ENCODE measurements around the gene CES3.

The CES3 gene

DNA sequence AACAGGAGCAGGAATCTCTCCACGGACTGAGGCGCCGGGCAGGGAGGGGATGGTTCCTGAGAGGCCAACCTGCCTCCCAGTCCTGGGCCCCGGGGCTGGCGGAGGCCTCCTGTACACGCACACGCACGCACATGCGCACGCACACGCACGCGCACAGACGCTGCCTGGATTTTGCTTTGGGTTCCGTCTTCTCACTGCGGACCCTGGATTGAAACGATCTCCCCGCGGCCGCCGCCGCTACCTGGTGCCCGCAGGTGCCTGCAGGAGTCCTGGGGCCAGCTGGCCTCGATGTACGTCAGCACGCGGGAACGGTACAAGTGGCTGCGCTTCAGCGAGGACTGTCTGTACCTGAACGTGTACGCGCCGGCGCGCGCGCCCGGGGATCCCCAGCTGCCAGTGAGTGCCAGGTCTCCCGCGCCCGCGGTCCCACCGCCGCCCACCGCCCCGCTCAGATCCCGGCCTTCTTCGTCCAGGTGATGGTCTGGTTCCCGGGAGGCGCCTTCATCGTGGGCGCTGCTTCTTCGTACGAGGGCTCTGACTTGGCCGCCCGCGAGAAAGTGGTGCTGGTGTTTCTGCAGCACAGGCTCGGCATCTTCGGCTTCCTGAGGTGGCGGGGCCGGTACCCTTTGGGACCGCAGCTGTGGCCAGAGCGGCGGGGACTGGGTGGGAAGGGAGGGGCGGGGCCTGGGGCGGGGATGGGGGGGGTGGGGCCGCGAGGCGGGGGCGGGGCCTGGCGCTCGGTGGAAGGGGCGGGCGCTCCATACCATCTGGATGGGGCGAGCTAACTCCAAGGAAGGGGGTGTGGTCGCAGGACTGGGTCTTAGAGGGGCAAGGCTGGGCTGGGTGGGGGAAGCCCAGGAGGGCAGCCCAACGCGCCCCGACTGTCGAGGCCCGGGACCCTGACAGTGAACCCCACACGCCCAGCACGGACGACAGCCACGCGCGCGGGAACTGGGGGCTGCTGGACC is 39.6 kb downstream of the CES3 start:
- Histone ChIP-seq H3K36me3 (ENCODE audit: control insufficient read depth, low read depth, low read length) (no peaks in the 10 kb centered on the region), H3K9ac (ENCODE audit: low read length) (no peak overlapping the region), H3K9me3 (ENCODE audit: control insufficient read depth, low read depth, low read length) (no peaks in the 10 kb centered on the region), H3K4me1 (ENCODE audit: control insufficient read depth, low read depth, low read length) (no peaks in the 10 kb centered on the region), H3K27ac (ENCODE audit: low read length) (no peak overlapping the region), H3K27me3 (ENCODE audit: control insufficient read depth, insufficient read depth, low read length) (peaks cover 44% of the 10 kb centered on the region), H3K4me3 (ENCODE audit: low read length) (peak overlapping the region; percentile 58)

DNA sequence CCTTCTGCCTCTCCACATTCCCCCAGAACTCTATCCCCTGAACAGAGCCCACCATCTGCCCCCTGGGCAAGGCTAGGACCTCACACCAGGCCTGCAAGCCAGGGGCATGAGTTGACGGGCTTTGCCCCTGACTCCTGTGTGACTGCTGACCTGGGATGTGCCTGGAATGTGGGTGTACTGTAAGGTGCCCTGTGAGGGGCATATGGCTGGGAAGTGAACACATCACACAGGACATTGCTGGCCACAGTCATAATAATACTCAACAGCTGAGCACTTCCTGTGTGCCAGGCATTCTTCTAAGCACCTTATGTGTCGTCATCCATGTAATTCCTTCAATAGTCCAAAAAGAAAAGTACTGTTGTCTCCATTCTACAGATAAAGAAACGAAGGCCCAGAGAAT is 40.7 kb downstream of the CES3 start:
- Histone ChIP-seq H3K9ac (ENCODE audit: low read length) (no peak overlapping the region), H3K27me3 (ENCODE audit: control insufficient read depth, insufficient read depth, low read length) (peaks cover 44% of the 10 kb centered on the region), H3K9me3 (ENCODE audit: control insufficient read depth, low read depth, low read length) (no peaks in the 10 kb centered on the region), H3K36me3 (ENCODE audit: control insufficient read depth, low read depth, low read length) (no peaks in the 10 kb centered on the region), H3K4me1 (ENCODE audit: control insufficient read depth, low read depth, low read length) (no peaks in the 10 kb centered on the region), H3K27ac (ENCODE audit: low read length) (no peak overlapping the region), H3K4me3 (ENCODE audit: low read length) (no peak overlapping the region)

GRCh38 chr16:67006930-67007658 is 46.0 kb downstream of the CES3 start:
- H3K9me3 ChIP-seq (ENCODE audit: control insufficient read depth, low read depth, low read length), result no peaks in the 10 kb centered on the region
- no peaks in the 10 kb centered on the region for H3K4me1 ChIP-seq (ENCODE audit: control insufficient read depth, low read depth, low read length)
- no peak overlapping the region for H3K27ac ChIP-seq (ENCODE audit: low read length)

DNA sequence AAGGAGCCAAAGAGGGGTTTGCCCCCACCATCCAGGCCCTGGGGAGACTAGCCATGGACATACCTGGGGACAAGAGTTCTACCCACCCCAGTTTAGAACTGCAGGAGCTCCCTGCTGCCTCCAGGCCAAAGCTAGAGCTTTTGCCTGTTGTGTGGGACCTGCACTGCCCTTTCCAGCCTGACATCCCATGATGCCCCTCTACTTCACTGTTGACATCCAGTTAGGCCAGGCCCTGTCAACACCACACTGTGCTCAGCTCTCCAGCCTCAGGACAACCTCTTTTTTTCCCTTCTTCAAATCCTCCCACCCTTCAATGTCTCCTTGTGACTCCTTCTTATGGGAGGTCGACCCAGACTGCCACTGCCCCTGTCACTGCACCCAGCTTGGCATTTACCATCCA is 48.1 kb downstream of the CES3 start:
- no peaks in the 10 kb centered on the region for H3K36me3 ChIP-seq (ENCODE audit: control insufficient read depth, low read depth, low read length)
- no peak overlapping the region for H3K4me3 ChIP-seq (ENCODE audit: low read length)
- H3K9me3 ChIP-seq (ENCODE audit: control insufficient read depth, low read depth, low read length), result no peaks in the 10 kb centered on the region
- peaks cover 20% of the 10 kb centered on the region for H3K27me3 ChIP-seq (ENCODE audit: control insufficient read depth, insufficient read depth, low read length)
- no peak overlapping the region for H3K9ac ChIP-seq (ENCODE audit: low read length)
- no peaks in the 10 kb centered on the region for H3K4me1 ChIP-seq (ENCODE audit: control insufficient read depth, low read depth, low read length)
- H3K27ac ChIP-seq (ENCODE audit: low read length), result no peak overlapping the region

More at GRCh38 chr16:67006930-67007658, 46.0 kb downstream of the CES3 start:
- Histone ChIP-seq H3K9ac (ENCODE audit: low read length) (no peak overlapping the region), H3K36me3 (ENCODE audit: control insufficient read depth, low read depth, low read length) (no peaks in the 10 kb centered on the region), H3K4me3 (ENCODE audit: low read length) (no peak overlapping the region), H3K27me3 (ENCODE audit: control insufficient read depth, insufficient read depth, low read length) (peaks cover 8% of the 10 kb centered on the region)

DNA sequence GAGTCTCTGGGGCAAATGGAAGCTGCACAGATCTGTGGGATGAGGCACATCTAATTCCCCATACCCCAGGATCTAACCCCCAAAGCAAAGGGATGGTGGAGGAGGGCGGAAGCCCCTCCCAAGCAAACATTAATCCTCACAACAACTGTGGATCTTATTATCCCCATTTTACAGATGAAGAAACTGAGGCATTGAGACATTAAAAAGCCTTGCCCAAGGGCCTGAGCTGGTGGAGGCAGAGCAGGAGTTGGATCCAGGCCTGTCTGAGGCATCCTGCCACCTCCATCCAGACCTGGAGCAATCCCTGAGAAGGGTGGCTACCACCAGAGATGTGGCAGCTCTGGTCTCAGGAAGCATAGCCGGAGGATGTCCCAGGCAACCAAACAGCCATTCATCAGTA is 50.2 kb downstream of the CES3 start:
- H3K27ac ChIP-seq (ENCODE audit: low read length), result no peak overlapping the region
- H3K27me3 ChIP-seq (ENCODE audit: control insufficient read depth, insufficient read depth, low read length), result peaks cover 39% of the 10 kb centered on the region
- H3K9me3 ChIP-seq (ENCODE audit: control insufficient read depth, low read depth, low read length), result no peaks in the 10 kb centered on the region
- no peak overlapping the region for H3K9ac ChIP-seq (ENCODE audit: low read length)
- H3K4me1 ChIP-seq (ENCODE audit: control insufficient read depth, low read depth, low read length), result no peaks in the 10 kb centered on the region
- no peaks in the 10 kb centered on the region for H3K36me3 ChIP-seq (ENCODE audit: control insufficient read depth, low read depth, low read length)
- H3K4me3 ChIP-seq (ENCODE audit: low read length), result no peak overlapping the region

GRCh38 chr16:67013233-67013822 is 52.3 kb downstream of the CES3 start:
- no peak overlapping the region for H3K27ac ChIP-seq (ENCODE audit: low read length)
- H3K9ac ChIP-seq (ENCODE audit: low read length), result no peak overlapping the region
- no peaks in the 10 kb centered on the region for H3K36me3 ChIP-seq (ENCODE audit: control insufficient read depth, low read depth, low read length)
- peak overlapping the region; percentile 47 for H3K4me3 ChIP-seq (ENCODE audit: low read length)
- no peaks in the 10 kb centered on the region for H3K9me3 ChIP-seq (ENCODE audit: control insufficient read depth, low read depth, low read length)
- H3K27me3 ChIP-seq (ENCODE audit: control insufficient read depth, insufficient read depth, low read length), result peaks cover 39% of the 10 kb centered on the region
- no peaks in the 10 kb centered on the region for H3K4me1 ChIP-seq (ENCODE audit: control insufficient read depth, low read depth, low read length)

- Histone ChIP-seq H3K4me1 (ENCODE audit: control insufficient read depth, low read depth, low read length) (no peaks in the 10 kb centered on the region), H3K9ac (ENCODE audit: low read length) (no peak overlapping the region), H3K4me3 (ENCODE audit: low read length) (peak overlapping the region; percentile 47)
Measured at GRCh38 chr16:67013823-67014633, 53.0 kb downstream of the CES3 start.

GRCh38 chr16:67014634-67015312 is 53.7 kb downstream of the CES3 start:
- H3K27ac ChIP-seq (ENCODE audit: low read length), result no peak overlapping the region
- no peaks in the 10 kb centered on the region for H3K9me3 ChIP-seq (ENCODE audit: control insufficient read depth, low read depth, low read length)
- peaks cover 39% of the 10 kb centered on the region for H3K27me3 ChIP-seq (ENCODE audit: control insufficient read depth, insufficient read depth, low read length)
- H3K4me1 ChIP-seq (ENCODE audit: control insufficient read depth, low read depth, low read length), result no peaks in the 10 kb centered on the region
- H3K9ac ChIP-seq (ENCODE audit: low read length), result no peak overlapping the region
- peak overlapping the region; percentile 47 for H3K4me3 ChIP-seq (ENCODE audit: low read length)
- H3K36me3 ChIP-seq (ENCODE audit: control insufficient read depth, low read depth, low read length), result no peaks in the 10 kb centered on the region

More at GRCh38 chr16:67013823-67014633, 53.0 kb downstream of the CES3 start:
- no peak overlapping the region for H3K27ac ChIP-seq (ENCODE audit: low read length)
- no peaks in the 10 kb centered on the region for H3K9me3 ChIP-seq (ENCODE audit: control insufficient read depth, low read depth, low read length)
- no peaks in the 10 kb centered on the region for H3K36me3 ChIP-seq (ENCODE audit: control insufficient read depth, low read depth, low read length)
- peaks cover 39% of the 10 kb centered on the region for H3K27me3 ChIP-seq (ENCODE audit: control insufficient read depth, insufficient read depth, low read length)

DNA sequence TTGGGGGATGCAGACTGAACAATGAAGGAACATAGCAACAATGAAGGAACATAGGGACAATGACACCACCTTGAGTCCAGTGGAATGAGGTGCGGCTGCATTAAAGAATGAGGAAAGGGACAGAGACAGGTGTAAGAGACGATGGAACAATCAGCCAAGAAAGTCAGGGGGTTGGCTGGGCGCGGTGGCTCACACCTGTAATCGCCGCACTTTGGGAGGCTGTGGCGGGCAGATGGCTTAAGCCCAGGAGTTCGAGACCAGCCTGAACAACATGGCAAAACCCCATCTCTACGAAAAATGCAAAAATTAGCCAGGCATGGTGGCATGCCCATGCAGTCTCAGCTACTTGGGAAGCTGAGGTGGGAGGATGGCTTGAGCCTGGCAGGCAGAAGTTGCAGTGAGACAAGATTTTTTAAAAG is 54.3 kb downstream of the CES3 start:
- no peak overlapping the region for H3K9ac ChIP-seq (ENCODE audit: low read length)
- peaks cover 39% of the 10 kb centered on the region for H3K27me3 ChIP-seq (ENCODE audit: control insufficient read depth, insufficient read depth, low read length)
- H3K9me3 ChIP-seq (ENCODE audit: control insufficient read depth, low read depth, low read length), result no peaks in the 10 kb centered on the region
- no peaks in the 10 kb centered on the region for H3K4me1 ChIP-seq (ENCODE audit: control insufficient read depth, low read depth, low read length)
- no peak overlapping the region for H3K27ac ChIP-seq (ENCODE audit: low read length)
- H3K36me3 ChIP-seq (ENCODE audit: control insufficient read depth, low read depth, low read length), result no peaks in the 10 kb centered on the region
- H3K4me3 ChIP-seq (ENCODE audit: low read length), result no peak overlapping the region

DNA sequence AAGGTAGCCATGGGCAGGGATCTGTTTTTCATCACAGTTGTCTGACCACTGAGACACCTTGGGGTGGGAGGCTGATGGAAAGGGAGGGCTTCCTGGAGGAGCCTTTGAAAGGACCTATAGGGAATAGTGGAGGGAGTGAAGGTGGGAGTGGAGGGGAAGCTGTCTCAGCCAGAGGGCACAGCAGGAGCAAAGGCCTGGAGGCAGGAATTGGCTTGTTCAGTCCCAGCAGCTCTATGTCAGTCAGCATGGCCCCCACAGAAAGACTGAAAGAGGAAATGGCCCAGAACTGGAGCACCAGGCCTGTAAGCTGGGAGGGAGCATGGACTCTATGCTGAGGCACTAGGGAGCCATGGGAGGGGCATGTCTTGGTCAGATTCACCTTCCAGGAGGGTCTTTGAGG is 55.1 kb downstream of the CES3 start:
- no peaks in the 10 kb centered on the region for H3K9me3 ChIP-seq (ENCODE audit: control insufficient read depth, low read depth, low read length)
- no peaks in the 10 kb centered on the region for H3K36me3 ChIP-seq (ENCODE audit: control insufficient read depth, low read depth, low read length)
- H3K4me1 ChIP-seq (ENCODE audit: control insufficient read depth, low read depth, low read length), result no peaks in the 10 kb centered on the region
- H3K27me3 ChIP-seq (ENCODE audit: control insufficient read depth, insufficient read depth, low read length), result peaks cover 39% of the 10 kb centered on the region
- no peak overlapping the region for H3K9ac ChIP-seq (ENCODE audit: low read length)
- no peak overlapping the region for H3K27ac ChIP-seq (ENCODE audit: low read length)
- no peak overlapping the region for H3K4me3 ChIP-seq (ENCODE audit: low read length)
